WERI-Rb-1 (cell line): ENCODE results near the gene PRMT7.

Experiments
- DNase-seq: peaks from one replicate; pipeline ENCODE4 v3.0.0-alpha.2; 2020
- H3K27ac ChIP-seq: fragments of 250-450 bp; sonication (Bioruptor Pico); 2 replicates; pipeline ENCODE4 v1.5.1; 2020; ENCODE audit warnings: mild to moderate bottlenecking, moderate library complexity
- H3K27me3 ChIP-seq: fragments of 250-450 bp; sonication (Bioruptor Pico); 2 replicates; pipeline ENCODE4 v1.5.1; 2021; ENCODE audit warnings: mild to moderate bottlenecking, low read depth, moderate library complexity; ENCODE audit not compliant: insufficient read depth, severe bottlenecking
- H3K36me3 ChIP-seq: fragments of 250-450 bp; sonication (Bioruptor Pico); 2 replicates; pipeline ENCODE4 v1.5.1; 2020; ENCODE audit warnings: mild to moderate bottlenecking, moderate library complexity
- H3K4me3 ChIP-seq: 2 replicates; pipeline ENCODE4 v1.5.1; 2011; ENCODE audit warnings: low read depth, mild to moderate bottlenecking, control low read depth, low read length
- H3K9me3 ChIP-seq: fragments of 250-450 bp; sonication (Bioruptor Pico); 2 replicates; pipeline ENCODE4 v1.5.1; 2021; ENCODE audit warnings: mild to moderate bottlenecking, moderate library complexity; ENCODE audit not compliant: severe bottlenecking
- CTCF ChIP-seq: IDR thresholded peaks from 2 replicates; pipeline ENCODE4 v1.5.1; 2011; ENCODE audit warnings: low read depth, mild to moderate bottlenecking, control low read depth, inconsistent platforms, low read length

PRMT7 gene

GRCh38 chr16:68384288-68385161, 73.7 kb downstream of the PRMT7 start:
- H3K9me3 ChIP-seq = no peaks in the 10 kb centered on the region
- TF ChIP-seq CTCF = peak; percentile 18; the same call in 1 of the 2 replicates
- H3K27me3 ChIP-seq = no peaks in the 10 kb centered on the region
- no peak overlapping the region for H3K4me3 ChIP-seq
- no peak overlapping the region for H3K27ac ChIP-seq
- no peak for DNase-seq
- H3K36me3 ChIP-seq = no peaks in the 10 kb centered on the region

- Histone ChIP-seq H3K27ac (no peak overlapping the region), H3K27me3 (no peaks in the 10 kb centered on the region)
Observed at GRCh38 chr16:68385371-68385770, 74.6 kb downstream of the PRMT7 start.

GRCh38 chr16:68386628-68387027, 75.8 kb downstream of the PRMT7 start:
- no peaks in the 10 kb centered on the region for H3K9me3 ChIP-seq
- H3K27ac ChIP-seq = no peak overlapping the region
- DNase-seq = no peak
- no peaks in the 10 kb centered on the region for H3K36me3 ChIP-seq
- TF ChIP-seq CTCF = no peak
- H3K27me3 ChIP-seq = no peaks in the 10 kb centered on the region
- H3K4me3 ChIP-seq = no peak overlapping the region

More at GRCh38 chr16:68385371-68385770, 74.6 kb downstream of the PRMT7 start:
- no peak for TF ChIP-seq CTCF
- DNase-seq = no peak
- Histone ChIP-seq H3K9me3 (no peaks in the 10 kb centered on the region), H3K36me3 (no peaks in the 10 kb centered on the region), H3K4me3 (no peak overlapping the region)

- no peak for DNase-seq
- no peaks in the 10 kb centered on the region for H3K9me3 ChIP-seq
- H3K27me3 ChIP-seq = no peaks in the 10 kb centered on the region
- no peak overlapping the region for H3K4me3 ChIP-seq
- TF ChIP-seq CTCF = no peak
- no peak overlapping the region for H3K27ac ChIP-seq
- H3K36me3 ChIP-seq = no peaks in the 10 kb centered on the region
Observed at GRCh38 chr16:68387301-68387700, 76.5 kb downstream of the PRMT7 start.

- Histone ChIP-seq H3K9me3 (no peaks in the 10 kb centered on the region), H3K4me3 (no peak overlapping the region), H3K27me3 (no peaks in the 10 kb centered on the region), H3K36me3 (no peaks in the 10 kb centered on the region), H3K27ac (no peak overlapping the region)
- DNase-seq = no peak
- TF ChIP-seq CTCF = no peak
Observed at GRCh38 chr16:68388124-68388523, 77.3 kb downstream of the PRMT7 start.
